ENCODE data around the gene TANGO6. TPM values are rescaled to one million over a fixed set of nuclear protein-coding genes. Genes with fewer than 3 reads are reported as not detected.

Gene TANGO6
- total and polyA plus RNA-seq, 2 of the 8 experiments (the other 6 are each of a cell fraction or from before 2014, with no cell fraction given): 5.0 to 19.5 TPM

DNA sequence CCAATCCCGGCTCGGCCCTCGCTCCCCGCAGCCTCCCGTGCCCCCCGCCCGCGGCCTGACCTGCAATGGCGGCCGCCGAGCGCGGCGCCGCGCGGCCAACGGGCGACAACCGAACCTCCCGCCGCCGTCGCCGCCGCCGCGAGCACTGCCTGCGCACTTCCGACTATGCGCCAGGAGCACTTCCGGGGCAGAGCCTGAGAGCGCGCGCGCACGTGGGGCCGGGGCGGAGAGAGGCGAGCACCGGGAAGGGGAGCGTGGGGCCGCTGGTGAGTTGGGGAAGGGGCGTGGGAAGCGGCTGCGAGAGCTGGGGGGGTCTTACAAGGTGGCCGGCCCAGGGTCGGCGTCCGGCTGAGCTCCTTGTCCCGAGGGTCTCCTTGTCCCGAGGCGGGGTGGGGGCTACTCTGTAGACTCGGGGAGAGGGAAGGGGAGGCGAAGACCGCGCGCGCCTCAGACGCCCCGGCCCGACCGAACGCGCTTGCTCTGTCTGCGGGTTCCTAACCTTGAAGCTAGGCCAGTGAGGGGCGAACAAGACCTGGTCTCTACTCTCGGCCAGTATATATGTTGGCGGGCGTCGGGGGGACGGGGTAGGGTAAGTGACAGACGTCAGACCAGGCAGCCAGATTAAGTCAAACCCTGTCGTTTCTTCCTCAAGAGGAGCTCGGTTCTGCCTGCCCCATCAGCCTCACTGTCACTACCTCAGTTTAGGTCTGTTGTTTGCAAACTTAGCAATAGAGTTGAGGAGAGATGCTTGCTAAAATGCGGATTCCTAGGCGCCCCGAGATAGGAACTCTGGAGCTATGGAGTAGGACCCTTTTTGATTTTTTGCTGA lies 289.3 kb downstream of the TANGO6 start, which contains the start of the genes CHTF8 and UTP4 (continued):
- TF ChIP-seq SIRT6 (IDR thresholded peaks at IDR 0.05; ENCODE audit: low read length) (no peak), HDAC2 (IDR thresholded peaks at IDR 0.05; ENCODE audit: borderline replicate concordance in 1 of 2, low read depth in 2 of 2, low read length in 2 of 2) (no peak), BACH1 (IDR thresholded peaks at IDR 0.05; ENCODE audit: low read length) (no peak), RFX5 (IDR thresholded peaks at IDR 0.05; ENCODE audit: borderline replicate concordance, low read depth, low read length) (no peak), TAF7 (optimal IDR thresholded peaks at IDR 0.05; ENCODE audit: borderline replicate concordance, low read depth, low read length) (no peak), EGR1 (IDR thresholded peaks at IDR 0.05; ENCODE audit: borderline replicate concordance, low read depth, low read length) (no peak), NRF1 (IDR thresholded peaks at IDR 0.05; ENCODE audit: low read depth, low read length) (peak; percentile 16; the same call in 1 of the 2 replicates), HDAC6 (IDR thresholded peaks at IDR 0.05; ENCODE audit: low read depth, low read length) (no peak), JUND (IDR thresholded peaks at IDR 0.05; ENCODE audit: low read length) (no peak), NANOG (IDR thresholded peaks at IDR 0.05; ENCODE audit: insufficient read depth, low read depth, low read length, poor library complexity, severe bottlenecking) (no peak), SIX5 (IDR thresholded peaks at IDR 0.05; ENCODE audit: low read depth, low read length) (no peak), EZH2 (IDR thresholded peaks at IDR 0.05; ENCODE audit: low read depth, low read length, severe bottlenecking) (no peak), RXRA (IDR thresholded peaks at IDR 0.05; ENCODE audit: insufficient read depth, low read depth, low read length) (no peak), YY1 (IDR thresholded peaks at IDR 0.05; ENCODE audit: low read depth, low read length) (peak; percentile 87)
- TF ChIP-seq, protein P1, sequence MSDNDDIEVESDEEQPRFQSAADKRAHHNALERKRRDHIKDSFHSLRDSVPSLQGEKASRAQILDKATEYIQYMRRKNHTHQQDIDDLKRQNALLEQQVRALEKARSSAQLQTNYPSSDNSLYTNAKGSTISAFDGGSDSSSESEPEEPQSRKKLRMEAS (IDR thresholded peaks at IDR 0.05): peak; percentile 94
- TF ChIP-seq, protein P2, sequence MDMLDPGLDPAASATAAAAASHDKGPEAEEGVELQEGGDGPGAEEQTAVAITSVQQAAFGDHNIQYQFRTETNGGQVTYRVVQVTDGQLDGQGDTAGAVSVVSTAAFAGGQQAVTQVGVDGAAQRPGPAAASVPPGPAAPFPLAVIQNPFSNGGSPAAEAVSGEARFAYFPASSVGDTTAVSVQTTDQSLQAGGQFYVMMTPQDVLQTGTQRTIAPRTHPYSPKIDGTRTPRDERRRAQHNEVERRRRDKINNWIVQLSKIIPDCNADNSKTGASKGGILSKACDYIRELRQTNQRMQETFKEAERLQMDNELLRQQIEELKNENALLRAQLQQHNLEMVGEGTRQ (IDR thresholded peaks at IDR 0.05; ENCODE audit: low read length): no peak
- TF ChIP-seq, protein P3, sequence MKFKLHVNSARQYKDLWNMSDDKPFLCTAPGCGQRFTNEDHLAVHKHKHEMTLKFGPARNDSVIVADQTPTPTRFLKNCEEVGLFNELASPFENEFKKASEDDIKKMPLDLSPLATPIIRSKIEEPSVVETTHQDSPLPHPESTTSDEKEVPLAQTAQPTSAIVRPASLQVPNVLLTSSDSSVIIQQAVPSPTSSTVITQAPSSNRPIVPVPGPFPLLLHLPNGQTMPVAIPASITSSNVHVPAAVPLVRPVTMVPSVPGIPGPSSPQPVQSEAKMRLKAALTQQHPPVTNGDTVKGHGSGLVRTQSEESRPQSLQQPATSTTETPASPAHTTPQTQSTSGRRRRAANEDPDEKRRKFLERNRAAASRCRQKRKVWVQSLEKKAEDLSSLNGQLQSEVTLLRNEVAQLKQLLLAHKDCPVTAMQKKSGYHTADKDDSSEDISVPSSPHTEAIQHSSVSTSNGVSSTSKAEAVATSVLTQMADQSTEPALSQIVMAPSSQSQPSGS (IDR thresholded peaks at IDR 0.05; ENCODE audit: low read length): no peak
